Activated B cell treated with CpG ODN at 0.5 μM for 24 hours (primary cell): ENCODE measurements around the gene SPTLC3. TPM values are rescaled to one million over a fixed set of nuclear protein-coding genes. Genes with fewer than 3 reads are reported as not detected.
A peak's percentile ranks its signal among the peaks of the same experiment; 100 is the strongest.

Source experiments
- ATAC-seq: fragments of 200-7000 bp; cut with Tn5 transposase; one replicate; pipeline ENCODE4 v1.10.0; 2021; ENCODE audit warnings: low read depth, mild to moderate bottlenecking, moderate library complexity
- CTCF ChIA-PET: fragments of 350-600 bp; sonication (Branson Sonifier 250); formaldehyde crosslinking; loops from one replicate; lab custom pipeline; 2021; ENCODE audit warnings: antibody characterized with exemption; lab: Charles Lee
- POLR2A ChIA-PET: fragments of 350-600 bp; sonication (Branson Sonifier 250); formaldehyde crosslinking; loops from one replicate; lab custom pipeline; 2021; ENCODE audit warnings: antibody characterized with exemption; lab: Charles Lee
- DNase-seq: peaks from one replicate; pipeline ENCODE4 v3.0.0; 2022
- H3K27ac Mint-ChIP-seq: one replicate; pipeline ENCODE4 v1.8.0; 2020; ENCODE audit warnings: mixed read lengths
- H3K27me3 Mint-ChIP-seq: one replicate; pipeline ENCODE4 v1.8.0; 2021; ENCODE audit warnings: mixed read lengths
- H3K36me3 Mint-ChIP-seq: one replicate; pipeline ENCODE4 v1.8.0; 2021; ENCODE audit warnings: low read depth, mixed read lengths
- H3K4me1 Mint-ChIP-seq: one replicate; pipeline ENCODE4 v1.8.0; 2021; ENCODE audit warnings: mixed read lengths
- H3K4me3 Mint-ChIP-seq: one replicate; pipeline ENCODE4 v1.8.0; 2020; ENCODE audit warnings: mild to moderate bottlenecking, mixed read lengths
- H3K9me3 Mint-ChIP-seq: one replicate; pipeline ENCODE4 v1.8.0; 2020; ENCODE audit warnings: mixed read lengths
- CTCF ChIP-seq: fragments of 200-600 bp; IDR thresholded peaks from one replicate; pipeline ENCODE4 v1.8.0; 2022; ENCODE audit warnings: antibody characterized with exemption, mild to moderate bottlenecking
- intact Hi-C: fragments of 100-400 bp; cut with micrococcal nuclease; formaldehyde crosslinking; loops from one replicate; pipeline ENCODE4 v1.15.1; 2024
- total RNA-seq: library from RNA; stranded (reverse); gene quantifications from 2 replicates; pipeline ENCODE4 v1.2.3, GENCODE V29; 2022

The SPTLC3 gene
- total RNA-seq, 1 donor from 2014 or later, result not detected

GRCh38 chr20:13101706-13102105 lies 92.9 kb downstream of the SPTLC3 start:
- Mint-ChIP-seq H3K27ac (no peak overlapping the region), H3K36me3 (no peaks in the 10 kb centered on the region), H3K4me3 (no peak overlapping the region), H3K9me3 (no peaks in the 10 kb centered on the region), H3K27me3 (peaks cover 3% of the 10 kb centered on the region), H3K4me1 (no peaks in the 10 kb centered on the region)
- DNase-seq, result no peak
- POLR2A ChIA-PET, result no interaction called here
- intact Hi-C loops, result no loop called here
- CTCF ChIA-PET, result interaction anchor here (1.3 kb wide), 1 partner anchor 9 kb away, joined by 6 read pairs; no protein-coding TSS in a partner anchor
- ATAC-seq, result no peak
- no peak for TF ChIP-seq CTCF

GRCh38 chr20:13102237-13102636 lies 93.5 kb downstream of the SPTLC3 start:
- DNase-seq (no peak), ATAC-seq (no peak)
- ChIA-PET POLR2A (no interaction called here), CTCF (interaction anchor here (1.3 kb wide), 1 partner anchor 9 kb away, joined by 6 read pairs; no protein-coding TSS in a partner anchor)
- intact Hi-C loops, result no loop called here
- Mint-ChIP-seq H3K9me3 (no peaks in the 10 kb centered on the region), H3K4me3 (no peak overlapping the region), H3K4me1 (no peaks in the 10 kb centered on the region), H3K27ac (no peak overlapping the region), H3K27me3 (peaks cover 3% of the 10 kb centered on the region), H3K36me3 (no peaks in the 10 kb centered on the region)
- TF ChIP-seq CTCF, result no peak

- ATAC-seq (no peak), DNase-seq (no peak)
- ChIA-PET CTCF (no interaction called here), POLR2A (no interaction called here)
- TF ChIP-seq CTCF, result no peak
- Mint-ChIP-seq H3K27ac (no peak overlapping the region), H3K4me3 (no peak overlapping the region), H3K27me3 (peaks cover 3% of the 10 kb centered on the region), H3K4me1 (no peaks in the 10 kb centered on the region), H3K36me3 (no peaks in the 10 kb centered on the region), H3K9me3 (no peaks in the 10 kb centered on the region)
- intact Hi-C loops, result no loop called here
Observed at GRCh38 chr20:13102694-13103093, 93.9 kb downstream of the SPTLC3 start.

- ATAC-seq (no peak), DNase-seq (no peak)
- no peaks in the 10 kb centered on the region for H3K4me1 Mint-ChIP-seq
- H3K36me3 Mint-ChIP-seq, result no peaks in the 10 kb centered on the region
- no peak overlapping the region for H3K4me3 Mint-ChIP-seq
- ChIA-PET POLR2A (no interaction called here), CTCF (interaction anchor here (1.1 to 1.7 kb wide), 2 partner anchors 9 to 1429 kb away, joined by 3 to 7 read pairs; no protein-coding TSS in a partner anchor)
- H3K27me3 Mint-ChIP-seq, result peaks cover 3% of the 10 kb centered on the region
- TF ChIP-seq CTCF, result no peak
- no peak overlapping the region for H3K27ac Mint-ChIP-seq
- H3K9me3 Mint-ChIP-seq, result no peaks in the 10 kb centered on the region
- intact Hi-C loops, result no loop called here
Observed at GRCh38 chr20:13105039-13105438, 96.3 kb downstream of the SPTLC3 start.

GRCh38 chr20:13105864-13106457 lies 97.2 kb downstream of the SPTLC3 start:
- POLR2A ChIA-PET, result no interaction called here
- Mint-ChIP-seq H3K27ac (no peak overlapping the region), H3K4me3 (no peak overlapping the region), H3K4me1 (no peaks in the 10 kb centered on the region), H3K27me3 (peaks cover 3% of the 10 kb centered on the region), H3K36me3 (no peaks in the 10 kb centered on the region), H3K9me3 (no peaks in the 10 kb centered on the region)
- ATAC-seq (no peak), DNase-seq (no peak)
- intact Hi-C loops, result loop anchor here (1.0 kb wide), 1 partner anchor 181 kb away; no protein-coding TSS in a partner anchor
- TF ChIP-seq CTCF, result peak; percentile 81
- CTCF ChIA-PET, result no interaction called here
